HG03159 (cell line): ENCODE results near the gene TAF13.
"Not testable (repeated sequence)": the region's sequence is repeated elsewhere in the genome, so short reads cannot be mapped to it uniquely, and the experiment has no call there.

ENCODE experiments used
- ATAC-seq: cut with Tn5 transposase; IDR thresholded peaks from one replicate; pipeline ENCODE4 v1.9.1; 2021; ENCODE audit warnings: mild to moderate bottlenecking, moderate library complexity; ENCODE audit not compliant: unreplicated experiment

TAF13 gene

DNA sequence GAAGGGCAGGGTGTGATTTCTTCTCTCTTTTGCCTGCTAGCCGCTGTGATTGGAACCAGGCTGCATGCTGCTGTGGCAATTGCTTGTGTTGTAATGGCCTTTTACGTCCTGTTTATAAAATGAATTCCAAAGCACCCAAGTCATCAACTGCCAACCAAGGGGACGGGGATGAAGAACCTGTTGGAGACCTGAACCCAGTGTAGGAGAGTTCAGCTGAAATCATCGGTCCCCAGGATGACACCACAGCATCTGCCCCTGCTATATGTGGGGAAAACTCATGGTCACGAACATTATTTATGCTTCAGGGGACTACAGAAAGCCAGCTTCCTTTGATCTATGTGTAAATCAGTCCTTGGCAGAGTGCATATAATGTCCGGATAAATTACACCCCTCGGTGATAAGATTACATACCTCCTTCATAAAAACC is 18.6 kb upstream of the TAF13 start:
- no peak for ATAC-seq

DNA sequence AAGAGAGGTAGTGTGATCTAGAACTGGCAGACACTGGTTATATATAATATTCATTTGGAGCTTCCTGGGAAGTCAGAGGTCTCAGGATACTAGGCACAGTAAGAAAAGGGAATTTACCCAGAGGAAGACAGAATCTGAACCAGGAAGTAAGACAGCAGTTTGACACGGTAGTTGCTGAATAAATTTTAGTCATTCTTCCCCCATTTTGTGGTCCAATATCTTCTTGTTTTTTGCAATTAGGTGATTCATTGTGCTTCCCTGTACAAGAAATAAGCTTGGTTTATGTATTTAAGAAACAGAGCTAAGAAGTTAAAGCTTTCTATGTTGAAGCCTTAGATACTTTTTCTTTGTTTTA is 16.0 kb upstream of the TAF13 start:
- no peak for ATAC-seq

- ATAC-seq, result peak; percentile 38
Observed at GRCh38 chr1:109091078-109091838, 15.5 kb upstream of the TAF13 start.

GRCh38 chr1:109090196-109091077 is 14.6 kb upstream of the TAF13 start, which contains the start of gene TMEM167B:
Gene TMEM167B, plus strand, starts transcription at chr1:109090764. Its CDS starts 109 bp downstream, at chr1:109090873.
- peak; percentile 93 for ATAC-seq

GRCh38 chr1:109089242-109090015 is 13.6 kb upstream of the TAF13 start:
- no peak for ATAC-seq

GRCh38 chr1:109084563-109085517 is 9.0 kb upstream of the TAF13 start:
- ATAC-seq, result no peak

DNA sequence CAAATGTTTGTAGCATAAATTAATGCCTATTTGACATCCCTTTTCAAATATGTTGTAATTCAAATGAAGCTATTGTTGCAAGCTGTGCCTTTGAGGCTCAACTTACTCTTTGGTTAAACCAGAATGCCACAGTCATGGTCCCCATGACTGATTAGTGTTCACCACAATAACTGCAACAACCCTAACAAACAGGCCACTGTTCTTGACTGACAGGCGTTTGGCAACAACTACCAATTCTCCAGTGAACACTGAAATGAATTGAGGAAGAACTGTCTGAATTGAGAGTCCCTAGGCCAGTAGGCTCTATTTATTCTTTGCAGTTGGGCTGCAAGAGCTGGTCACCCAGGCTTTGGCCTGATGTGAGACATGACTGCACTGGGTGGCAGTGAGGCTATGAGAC is 8.1 kb upstream of the TAF13 start:
- no peak for ATAC-seq

- ATAC-seq, result no peak
Observed at GRCh38 chr1:109083501-109083900, 7.7 kb upstream of the TAF13 start.

DNA sequence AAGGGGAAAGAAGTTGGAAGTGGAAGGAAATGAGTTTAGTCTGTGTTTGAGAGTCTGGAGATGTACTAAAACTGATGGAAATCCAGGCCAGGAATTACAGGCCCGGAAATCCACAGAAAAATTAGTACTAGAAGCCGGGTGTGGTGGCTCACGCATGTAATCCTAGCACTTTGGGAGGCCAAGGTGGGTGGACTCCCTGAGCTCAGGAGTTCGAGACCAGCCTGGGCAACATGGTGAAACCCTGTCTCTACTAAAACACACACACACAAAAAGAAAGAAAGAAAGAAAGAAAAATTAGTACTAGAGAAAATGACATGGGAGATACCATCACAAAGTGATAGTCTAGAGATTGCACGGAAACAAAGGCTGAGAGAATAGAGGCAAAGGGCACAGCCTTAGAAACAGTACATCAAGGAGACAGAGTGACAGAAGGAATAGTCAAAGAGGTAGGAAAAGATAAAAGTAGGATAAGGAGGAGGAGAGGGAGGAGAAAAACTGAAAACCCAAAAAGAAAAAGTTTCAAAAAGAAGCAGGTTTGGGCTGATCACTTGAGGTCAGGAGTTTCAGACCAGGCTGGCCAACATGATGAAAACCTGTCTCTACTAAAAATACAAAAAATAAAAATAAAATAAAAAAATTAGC is 4.8 kb upstream of the TAF13 start:
- no peak for ATAC-seq

- no peak for ATAC-seq
Observed at GRCh38 chr1:109079240-109079622, 3.4 kb upstream of the TAF13 start.

- ATAC-seq, result no peak
Observed at GRCh38 chr1:109078317-109078716, 2.5 kb upstream of the TAF13 start.

GRCh38 chr1:109069294-109069693 is 6.5 kb downstream of the TAF13 start:
- no peak for ATAC-seq

DNA sequence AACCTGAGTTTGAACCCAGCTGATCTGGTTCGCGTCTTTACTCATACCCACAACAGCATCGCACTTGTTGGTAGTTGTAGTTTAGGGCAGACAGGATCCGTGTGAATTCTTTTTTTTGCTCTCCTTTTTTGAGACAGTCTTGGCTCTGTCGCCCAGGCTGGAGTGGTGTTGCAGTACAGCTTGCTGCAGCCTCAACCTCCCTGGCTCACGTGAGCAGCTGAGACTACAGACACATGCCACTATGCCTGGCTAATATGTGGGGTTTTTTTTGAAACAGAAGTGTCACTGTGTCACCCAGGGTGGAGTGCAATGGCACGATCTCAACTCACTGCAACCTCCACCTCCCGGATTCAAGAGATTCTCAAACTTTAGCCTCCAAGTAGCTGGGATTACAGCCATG is 7.9 kb downstream of the TAF13 start:
- ATAC-seq, result no peak

GRCh38 chr1:109065137-109065536 is 10.7 kb downstream of the TAF13 start:
- no peak for ATAC-seq

GRCh38 chr1:109061183-109061582 is 14.6 kb downstream of the TAF13 start:
- no peak for ATAC-seq

DNA sequence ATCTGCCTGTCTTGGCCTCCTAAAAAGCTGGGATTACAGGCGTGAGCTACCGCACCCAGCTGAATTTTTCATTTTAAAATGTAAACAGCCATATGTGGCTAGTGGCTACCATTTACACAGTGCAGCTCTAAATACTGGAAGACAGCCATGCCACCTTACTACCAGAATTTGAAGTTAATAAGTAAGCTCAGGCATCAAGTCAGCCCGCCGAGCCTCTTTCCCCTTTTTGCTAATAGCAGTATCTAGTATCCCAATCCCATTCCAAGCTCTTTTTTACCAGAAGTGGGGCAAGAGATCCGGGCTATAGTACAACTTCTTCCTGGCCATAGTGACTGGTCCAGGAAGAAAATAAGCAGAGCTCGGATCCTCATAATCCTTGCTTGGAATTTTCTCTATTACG is 15.1 kb downstream of the TAF13 start:
- no peak for ATAC-seq

GRCh38 chr1:109059026-109059425 is 16.8 kb downstream of the TAF13 start:
- ATAC-seq, result no peak

GRCh38 chr1:109056064-109056463 is 19.7 kb downstream of the TAF13 start:
- no peak for ATAC-seq

- not testable (repeated sequence) for ATAC-seq
Observed at GRCh38 chr1:109052145-109052544, 23.7 kb downstream of the TAF13 start.
